Activated naive CD8-positive, alpha-beta T cell (primary cell): ENCODE data around the gene OR9Q1.

ENCODE experiments used
- H3K27ac Mint-ChIP-seq: one replicate; pipeline ENCODE4 v1.8.0; 2021; ENCODE audit warnings: mixed read lengths
- H3K27me3 Mint-ChIP-seq: one replicate; pipeline ENCODE4 v1.8.0; 2021; ENCODE audit warnings: mixed read lengths
- H3K36me3 Mint-ChIP-seq: one replicate; pipeline ENCODE4 v1.8.0; 2021; ENCODE audit warnings: mixed read lengths
- H3K4me1 Mint-ChIP-seq: one replicate; pipeline ENCODE4 v1.8.0; 2021; ENCODE audit warnings: low read depth, mixed read lengths
- H3K4me3 Mint-ChIP-seq: one replicate; pipeline ENCODE4 v1.8.0; 2021; ENCODE audit warnings: mild to moderate bottlenecking, mixed read lengths
- H3K9me3 Mint-ChIP-seq: one replicate; pipeline ENCODE4 v1.8.0; 2021; ENCODE audit warnings: low read depth, mixed read lengths

The OR9Q1 gene

GRCh38 chr11:58216476-58216875 is 192.8 kb downstream of the OR9Q1 start:
- H3K9me3 Mint-ChIP-seq = no peaks in the 10 kb centered on the region
- H3K4me1 Mint-ChIP-seq = no peaks in the 10 kb centered on the region
- H3K36me3 Mint-ChIP-seq = no peaks in the 10 kb centered on the region
- no peak overlapping the region for H3K4me3 Mint-ChIP-seq
- H3K27ac Mint-ChIP-seq = no peak overlapping the region
- H3K27me3 Mint-ChIP-seq = peaks cover 4% of the 10 kb centered on the region

GRCh38 chr11:58222721-58223120 is 199.0 kb downstream of the OR9Q1 start:
- no peaks in the 10 kb centered on the region for H3K9me3 Mint-ChIP-seq
- peaks cover 3% of the 10 kb centered on the region for H3K27me3 Mint-ChIP-seq
- no peak overlapping the region for H3K27ac Mint-ChIP-seq
- no peak overlapping the region for H3K4me3 Mint-ChIP-seq
- H3K4me1 Mint-ChIP-seq = no peaks in the 10 kb centered on the region
- no peaks in the 10 kb centered on the region for H3K36me3 Mint-ChIP-seq

GRCh38 chr11:58227956-58228615 is 204.4 kb downstream of the OR9Q1 start:
- H3K27ac Mint-ChIP-seq = no peak overlapping the region
- H3K4me3 Mint-ChIP-seq = no peak overlapping the region
- no peaks in the 10 kb centered on the region for H3K36me3 Mint-ChIP-seq
- H3K27me3 Mint-ChIP-seq = peaks cover 2% of the 10 kb centered on the region
- no peaks in the 10 kb centered on the region for H3K9me3 Mint-ChIP-seq
- no peaks in the 10 kb centered on the region for H3K4me1 Mint-ChIP-seq
